ENCODE measurements around the gene NRXN2.

The NRXN2 gene

DNA sequence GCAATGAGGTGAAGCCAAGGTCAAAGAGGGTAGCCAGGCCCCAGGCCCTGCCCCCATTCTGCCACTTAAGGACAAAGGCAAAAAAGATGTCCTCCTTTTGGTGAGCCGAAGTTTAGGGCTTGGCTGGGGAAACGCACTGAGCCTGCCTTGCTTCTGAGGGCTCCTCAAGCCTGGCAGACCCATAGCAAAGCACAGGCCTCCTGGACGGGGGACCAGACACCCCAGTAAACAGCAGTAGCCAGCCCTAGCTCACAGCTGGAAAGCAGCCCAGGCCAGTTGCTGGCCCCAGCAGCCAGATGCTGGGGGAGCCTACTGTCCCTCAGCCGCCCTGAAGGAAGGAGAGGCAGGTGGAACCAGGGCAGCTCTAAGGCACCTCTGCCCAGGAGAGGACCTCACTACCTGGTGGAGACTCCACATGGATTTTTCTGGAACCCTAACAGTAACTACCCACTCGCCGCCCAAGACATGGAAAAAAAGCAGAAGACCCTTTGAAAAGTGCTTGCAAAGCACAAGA lies 40.6 kb upstream of the NRXN2 start:
- H3K4me3 ChIP-seq (replicated peaks; ENCODE audit: low read depth, low read length), result no peak overlapping the region
- DNase-seq (ENCODE audit: extremely low read depth, low read depth), result no peak
- TF ChIP-seq, protein P1, sequence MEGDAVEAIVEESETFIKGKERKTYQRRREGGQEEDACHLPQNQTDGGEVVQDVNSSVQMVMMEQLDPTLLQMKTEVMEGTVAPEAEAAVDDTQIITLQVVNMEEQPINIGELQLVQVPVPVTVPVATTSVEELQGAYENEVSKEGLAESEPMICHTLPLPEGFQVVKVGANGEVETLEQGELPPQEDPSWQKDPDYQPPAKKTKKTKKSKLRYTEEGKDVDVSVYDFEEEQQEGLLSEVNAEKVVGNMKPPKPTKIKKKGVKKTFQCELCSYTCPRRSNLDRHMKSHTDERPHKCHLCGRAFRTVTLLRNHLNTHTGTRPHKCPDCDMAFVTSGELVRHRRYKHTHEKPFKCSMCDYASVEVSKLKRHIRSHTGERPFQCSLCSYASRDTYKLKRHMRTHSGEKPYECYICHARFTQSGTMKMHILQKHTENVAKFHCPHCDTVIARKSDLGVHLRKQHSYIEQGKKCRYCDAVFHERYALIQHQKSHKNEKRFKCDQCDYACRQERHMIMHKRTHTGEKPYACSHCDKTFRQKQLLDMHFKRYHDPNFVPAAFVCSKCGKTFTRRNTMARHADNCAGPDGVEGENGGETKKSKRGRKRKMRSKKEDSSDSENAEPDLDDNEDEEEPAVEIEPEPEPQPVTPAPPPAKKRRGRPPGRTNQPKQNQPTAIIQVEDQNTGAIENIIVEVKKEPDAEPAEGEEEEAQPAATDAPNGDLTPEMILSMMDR (IDR thresholded peaks at IDR 0.05; ENCODE audit: low read depth, low read length, missing control alignments), result no peak

DNA sequence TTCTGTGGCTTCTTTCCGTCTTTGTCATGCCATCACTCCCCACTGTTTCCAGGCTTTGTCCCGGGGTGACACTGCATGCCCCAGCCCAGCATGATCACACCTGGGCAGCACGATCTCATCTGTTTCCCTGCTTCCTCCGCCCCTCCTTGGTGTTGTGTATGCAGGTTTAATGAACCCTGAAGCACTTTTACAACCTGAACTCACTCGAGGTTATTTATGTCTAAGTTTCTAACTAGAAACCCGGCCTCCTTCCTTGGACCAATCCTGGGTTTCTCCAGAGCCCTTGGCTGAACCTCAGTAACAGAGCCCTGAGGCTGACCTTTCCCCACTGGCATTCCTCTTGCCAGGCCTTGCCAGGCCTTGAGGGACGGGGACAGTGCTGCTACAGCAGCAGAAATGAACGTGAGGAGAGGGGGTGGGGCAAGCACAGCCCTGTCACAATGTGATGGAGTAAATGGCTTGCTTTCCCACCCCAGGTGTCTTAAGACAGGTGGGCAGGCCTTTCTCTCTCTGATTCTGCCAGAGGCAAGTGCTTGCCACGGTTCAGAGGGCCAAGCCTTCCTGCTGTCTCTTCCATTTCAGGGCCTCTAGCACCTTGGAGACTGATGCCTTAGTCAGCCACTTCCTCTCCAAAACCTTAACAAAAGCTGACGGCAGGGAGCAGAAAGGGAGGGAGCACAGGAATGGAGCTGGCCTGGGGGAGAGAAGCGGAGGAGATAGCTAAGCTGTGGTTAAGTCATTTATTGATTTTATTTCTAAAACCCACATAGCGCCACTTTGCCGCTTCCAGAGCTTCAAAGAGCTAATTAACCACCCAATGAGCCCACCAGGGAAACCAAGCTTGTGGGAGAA lies 39.9 kb upstream of the NRXN2 start:
- TF ChIP-seq, protein P1 (IDR thresholded peaks at IDR 0.05; ENCODE audit: low read depth, low read length, missing control alignments), result no peak
- no peak overlapping the region for H3K4me3 ChIP-seq (replicated peaks; ENCODE audit: low read depth, low read length)
- DNase-seq (ENCODE audit: extremely low read depth, low read depth), result no peak

DNA sequence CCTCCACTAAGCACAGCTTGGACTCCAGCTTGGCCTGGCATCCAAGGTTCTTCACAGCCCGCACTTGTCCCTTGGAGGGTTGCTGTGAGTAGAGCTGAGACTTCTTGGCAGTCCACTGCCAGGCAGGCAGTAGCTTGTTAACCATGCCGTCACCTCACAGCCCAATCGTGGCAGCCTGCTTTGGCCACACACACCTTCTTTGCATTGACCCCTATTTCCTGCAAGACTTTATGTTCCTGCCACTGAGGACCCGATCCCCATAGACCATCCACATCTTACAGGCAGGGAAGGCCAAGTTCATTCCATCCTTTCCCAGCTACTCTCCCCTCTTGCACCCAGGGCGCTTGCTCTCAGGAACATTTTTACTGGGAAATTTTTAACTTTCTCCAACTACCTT lies 39.3 kb upstream of the NRXN2 start:
- no peak overlapping the region for H3K4me3 ChIP-seq (replicated peaks; ENCODE audit: low read depth, low read length)

DNA sequence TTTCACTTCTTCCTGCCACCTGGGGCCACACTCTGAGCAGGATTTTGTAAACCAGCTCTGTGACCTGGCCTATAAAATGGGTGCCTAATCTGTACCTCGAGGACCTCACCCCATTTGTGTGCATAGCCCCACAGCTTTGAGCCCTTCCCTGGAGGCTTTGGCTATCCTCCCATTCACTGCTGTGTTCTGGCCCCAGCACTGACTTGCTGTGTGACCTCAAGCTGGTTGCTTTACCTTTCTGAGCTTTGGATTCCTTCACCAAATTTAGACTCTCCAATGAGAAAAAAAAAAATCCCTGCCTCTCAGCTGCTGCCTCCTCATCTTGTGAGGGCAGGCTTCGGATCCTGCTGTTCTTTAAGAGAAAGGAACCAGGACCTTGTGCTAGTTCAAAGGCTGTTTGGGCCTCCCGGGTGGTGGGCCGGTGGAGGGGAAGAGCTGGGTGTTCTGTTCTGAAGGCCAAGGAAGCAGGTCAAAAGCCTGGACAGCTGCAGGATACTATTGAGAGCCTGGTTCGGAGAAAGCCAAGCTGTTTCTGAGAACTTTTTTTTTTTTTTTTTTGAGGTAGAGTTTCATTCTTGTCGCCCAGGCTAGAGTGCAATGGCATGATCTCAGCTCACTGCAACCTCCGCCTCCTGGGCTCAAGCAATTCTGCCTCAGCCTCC lies 37.9 kb upstream of the NRXN2 start:
- H3K4me3 ChIP-seq (replicated peaks; ENCODE audit: low read depth, low read length), result no peak overlapping the region
- TF ChIP-seq, protein P1 (IDR thresholded peaks at IDR 0.05; ENCODE audit: low read depth, low read length, missing control alignments), result no peak
- no peak for DNase-seq (ENCODE audit: extremely low read depth, low read depth)

More for the DNA sequence above, 39.3 kb upstream of the NRXN2 start:
- no peak for DNase-seq (ENCODE audit: extremely low read depth, low read depth)
- TF ChIP-seq, protein P1 (IDR thresholded peaks at IDR 0.05; ENCODE audit: low read depth, low read length, missing control alignments), result no peak

DNA sequence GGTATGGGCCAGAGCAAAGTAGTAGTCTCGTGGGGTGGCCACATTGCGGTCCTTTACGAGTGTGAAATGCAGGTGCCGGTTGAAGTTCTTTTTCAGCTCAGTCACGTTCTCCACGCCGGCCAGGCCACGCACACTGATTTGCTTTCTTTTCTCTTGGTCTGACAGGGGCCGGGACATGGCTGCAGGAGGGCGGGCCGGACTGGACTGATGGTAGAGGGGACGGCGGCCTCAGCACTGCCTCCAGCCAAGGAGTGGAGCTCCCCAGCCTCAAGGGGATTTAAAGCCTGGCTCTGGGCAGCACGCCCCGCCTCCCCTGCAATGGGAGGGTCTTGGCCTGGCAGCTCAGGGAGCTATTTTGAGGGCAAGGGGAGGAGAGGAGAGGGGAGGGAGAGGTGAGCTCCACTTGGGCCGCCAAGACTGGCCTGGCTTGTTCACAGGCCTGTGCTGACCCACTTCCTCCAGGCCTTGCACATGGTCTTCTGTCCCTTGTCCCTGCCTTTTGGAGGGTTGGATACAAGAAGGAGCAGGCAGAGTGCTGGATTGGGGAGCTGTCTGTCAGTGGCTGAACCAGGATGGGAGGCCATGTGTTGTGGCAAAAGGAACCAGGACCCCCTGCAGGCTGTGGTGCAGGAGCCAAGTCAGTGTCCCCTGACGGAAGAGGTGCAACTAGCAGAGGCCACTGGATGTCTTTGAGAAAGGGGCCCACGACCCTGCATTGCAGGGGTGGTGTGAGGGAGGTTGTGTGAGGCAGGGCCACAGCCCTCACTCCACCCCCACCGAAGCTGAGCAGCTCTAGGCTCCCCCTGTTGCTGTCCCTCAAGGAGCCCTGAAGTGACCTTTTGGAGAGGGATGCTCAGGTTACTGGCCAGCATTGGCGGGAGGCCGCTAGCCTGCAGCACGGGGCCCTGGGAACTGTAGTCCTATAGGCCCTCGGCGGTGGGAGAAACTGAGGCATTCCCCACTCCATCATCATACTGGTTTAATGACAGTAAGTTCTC lies 37.0 kb upstream of the NRXN2 start, which contains the start of gene PYGM:
Gene PYGM, minus strand, starts transcription at position 253 of the 998 bp plus-strand sequence. Its CDS starts 76 bp downstream, at position 177.
- DNase-seq (ENCODE audit: extremely low read depth, low read depth), result no peak
- TF ChIP-seq, protein P1 (IDR thresholded peaks at IDR 0.05; ENCODE audit: low read depth, low read length, missing control alignments), result no peak
- no peak within 1 kb of the TSS for H3K4me3 ChIP-seq (replicated peaks; ENCODE audit: low read depth, low read length)

DNA sequence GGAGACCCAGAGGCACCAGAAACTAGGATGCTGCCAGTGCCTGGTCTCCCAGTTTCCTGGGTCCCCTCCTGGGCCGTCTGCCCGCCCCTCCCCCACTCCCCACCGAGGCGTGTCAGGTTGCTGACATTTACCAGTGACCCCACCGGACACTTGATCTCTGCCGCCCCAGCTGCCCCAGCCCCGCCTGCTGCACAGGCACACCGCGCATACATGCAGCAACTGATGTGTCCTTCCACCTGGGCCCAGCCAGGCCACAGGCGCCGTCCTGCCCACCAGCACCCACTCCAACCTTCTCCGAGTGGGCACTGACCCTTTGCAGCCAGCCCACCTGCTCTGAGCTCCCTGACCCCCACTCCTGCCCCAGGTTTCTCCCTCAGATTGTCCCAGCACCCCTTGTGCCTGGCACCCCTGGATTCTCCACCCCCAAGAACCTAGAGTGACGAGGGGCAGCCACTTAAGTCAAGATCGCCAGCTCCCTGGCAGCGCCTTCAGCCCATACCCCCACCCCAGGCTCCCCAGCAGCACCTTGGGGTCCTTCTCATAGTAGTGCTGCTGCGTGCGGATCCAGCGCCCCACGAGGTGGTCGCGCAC lies 36.2 kb upstream of the NRXN2 start:
- no peak overlapping the region for H3K4me3 ChIP-seq (replicated peaks; ENCODE audit: low read depth, low read length)
- TF ChIP-seq, protein P1 (IDR thresholded peaks at IDR 0.05; ENCODE audit: low read depth, low read length, missing control alignments), result no peak
- DNase-seq (ENCODE audit: extremely low read depth, low read depth), result no peak

All from HFF-Myc (cell line).